Stimulated activated CD4-positive, alpha-beta T cell treated with anti-CD3 and anti-CD28 coated beads, TNF-alpha, amount 100 ng/mL, for 48 hours (primary cell): ENCODE measurements around the gene SYT11.

ENCODE experiments used
- DNase-seq, 3 donors: peaks; one replicate each; pipeline ENCODE4 v3.0.0-alpha.2; 2020; ENCODE audit warnings: low read depth in 3 of 3

The SYT11 gene

GRCh38 chr1:155934097-155934935 is 74.9 kb downstream of the SYT11 start, which contains the start of gene KHDC4:
TSS of gene KHDC4 (minus strand) at chr1:155934413. CDS start at chr1:155934373, 40 bp downstream.
- peak; percentile 82 to 92 (median 91) for DNase-seq
